SU-DHL-6 (cell line): Measurements from ENCODE around the gene SERPINA3.

Experiments used
- CTCF ChIP-seq: fragments of 200-600 bp; sonication (generic); IDR thresholded peaks from one replicate; pipeline ENCODE4 v1.5.1; 2017; ENCODE audit warnings: antibody characterized with exemption, mild to moderate bottlenecking, low read length, moderate library complexity; ENCODE audit not compliant: insufficient read depth, poor library complexity, severe bottlenecking
- EZH2phosphoT487 ChIP-seq: fragments of 200-600 bp; sonication (generic), shearing (Covaris generic); conservative IDR thresholded peaks from 2 replicates; pipeline ENCODE4 v1.6.1; 2018; ENCODE audit warnings: mild to moderate bottlenecking, antibody characterized with exemption, low read length, moderate library complexity, mixed read lengths

GRCh38 chr14:94665121-94665520 lies 52.9 kb downstream of the SERPINA3 start:
- TF ChIP-seq EZH2phosphoT487 (no peak), CTCF (no peak)
